IgD-negative memory B cell (primary cell): ENCODE results near the gene CCDC142. TPM values are rescaled to one million over a fixed set of nuclear protein-coding genes. Genes with fewer than 3 reads are reported as not detected.

Source experiments
- polyA plus RNA-seq: library from polyadenylated mRNA; unstranded; fragments of 300-500 nt; fragmentation: Illumina TruSeq; gene quantifications from one replicate; pipeline ENCODE4 v1.2.3, GENCODE V29; 2021

The CCDC142 gene
- polyA plus RNA-seq, 1 donor from 2014 or later, result 9.2 TPM

Other genes with a start within 250 kb of the CCDC142 start
- gene SLC4A5, start 139.6 kb downstream of the CCDC142 start, polyA plus RNA-seq, result 1.2 TPM
- 71.4 TPM for gene DCTN1, start 102.7 kb downstream of the CCDC142 start, polyA plus RNA-seq
- gene C2orf81, start 61.4 kb downstream of the CCDC142 start, polyA plus RNA-seq, result 5.6 TPM
- 39.0 TPM for gene WDR54, start 61.3 kb downstream of the CCDC142 start, polyA plus RNA-seq
- gene RTKN, start 41.1 kb downstream of the CCDC142 start, polyA plus RNA-seq, result 0.88 TPM
- 11.4 TPM for gene INO80B, start 27.9 kb downstream of the CCDC142 start, polyA plus RNA-seq
- gene WBP1, start 24.6 kb downstream of the CCDC142 start, polyA plus RNA-seq, result 39.5 TPM
- 37.7 TPM for gene MOGS, start 17.6 kb downstream of the CCDC142 start, polyA plus RNA-seq
- gene MRPL53, start 10.3 kb downstream of the CCDC142 start, polyA plus RNA-seq, result 144 TPM
- gene TTC31, start 83 bp upstream of the CCDC142 start, polyA plus RNA-seq, result 26.4 TPM
- gene LBX2, start 16.6 kb upstream of the CCDC142 start, polyA plus RNA-seq, result not detected
- gene PCGF1, start 24.7 kb upstream of the CCDC142 start, polyA plus RNA-seq, result 14.7 TPM
- not detected for gene TLX2, start 31.5 kb upstream of the CCDC142 start, polyA plus RNA-seq
- gene DQX1, start 43.2 kb upstream of the CCDC142 start, polyA plus RNA-seq, result 0.70 TPM
- 108 TPM for gene AUP1, start 46.7 kb upstream of the CCDC142 start, polyA plus RNA-seq
- 34.4 TPM for gene HTRA2, start 46.9 kb upstream of the CCDC142 start, polyA plus RNA-seq
- gene LOXL3, start 70.9 kb upstream of the CCDC142 start, polyA plus RNA-seq, result 0.74 TPM
- gene DOK1, start 71.7 kb upstream of the CCDC142 start, polyA plus RNA-seq, result 48.9 TPM
- gene M1AP, start 165.3 kb upstream of the CCDC142 start, polyA plus RNA-seq, result not detected
- gene SEMA4F, start 171.2 kb upstream of the CCDC142 start, polyA plus RNA-seq, result 6.4 TPM